HG02678 (cell line): ENCODE measurements around the gene BFSP1.

ENCODE experiments used
- ATAC-seq: cut with Tn5 transposase; IDR thresholded peaks from one replicate; pipeline ENCODE4 v1.9.1; 2021; ENCODE audit warnings: mild to moderate bottlenecking, moderate library complexity; ENCODE audit not compliant: unreplicated experiment

The BFSP1 gene

GRCh38 chr20:17558154-17558940 is 27.2 kb upstream of the BFSP1 start:
- ATAC-seq = no peak

DNA sequence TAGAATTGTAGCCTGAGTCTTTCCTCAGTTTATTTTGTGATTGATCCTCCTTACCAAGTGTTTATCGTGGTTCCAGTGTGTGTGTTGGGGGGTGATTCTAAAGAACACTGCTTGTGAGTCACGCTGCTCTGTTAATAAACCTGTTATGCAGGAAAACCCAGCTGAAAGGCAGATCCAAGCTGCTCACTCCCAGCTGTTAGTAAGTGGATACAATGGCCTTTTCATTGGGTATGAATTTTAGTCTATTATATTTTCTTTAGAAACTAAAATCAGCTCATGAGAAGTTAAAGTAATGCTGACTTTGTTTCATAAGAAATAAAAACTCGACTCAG is 26.5 kb upstream of the BFSP1 start:
- no peak for ATAC-seq

GRCh38 chr20:17556837-17557674 is 25.9 kb upstream of the BFSP1 start:
- no peak for ATAC-seq

GRCh38 chr20:17555106-17555505 is 23.9 kb upstream of the BFSP1 start:
- ATAC-seq = no peak

GRCh38 chr20:17549131-17549530 is 18.0 kb upstream of the BFSP1 start:
- no peak for ATAC-seq

- no peak for ATAC-seq
These were observed 13.9 kb upstream of the BFSP1 start for GRCh38 chr20:17545127-17545526.

DNA sequence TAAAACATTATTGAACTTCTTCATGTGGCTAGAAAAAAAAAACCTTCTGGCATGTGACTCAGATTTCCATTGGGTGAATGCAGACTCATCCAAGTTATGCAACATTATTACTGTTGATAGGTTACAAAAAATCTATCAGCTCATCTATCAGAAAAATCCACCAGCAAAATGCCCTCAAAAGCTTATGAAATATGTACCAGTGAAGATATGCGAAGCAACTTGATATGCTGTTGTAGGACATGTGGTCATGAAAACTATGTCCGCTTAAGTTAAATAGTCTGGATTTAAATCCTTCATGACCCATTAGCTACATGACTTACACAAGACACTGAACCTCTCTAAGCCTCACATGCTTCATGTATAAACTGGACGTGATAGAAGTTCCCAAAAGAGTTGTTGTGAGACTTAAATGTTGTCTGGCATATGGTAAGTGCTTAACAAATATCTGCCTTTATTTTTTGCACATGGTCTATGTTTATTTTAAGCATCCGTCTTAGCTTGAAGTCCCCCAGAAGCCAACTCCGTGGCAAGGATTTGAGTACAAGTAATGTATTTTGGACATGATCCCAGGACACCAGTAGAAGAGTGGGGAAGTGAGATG is 12.5 kb upstream of the BFSP1 start:
- ATAC-seq = no peak

- no peak for ATAC-seq
These were observed 11.8 kb upstream of the BFSP1 start for GRCh38 chr20:17542993-17543412.

- no peak for ATAC-seq
These were observed 11.3 kb upstream of the BFSP1 start for GRCh38 chr20:17542481-17542880.

DNA sequence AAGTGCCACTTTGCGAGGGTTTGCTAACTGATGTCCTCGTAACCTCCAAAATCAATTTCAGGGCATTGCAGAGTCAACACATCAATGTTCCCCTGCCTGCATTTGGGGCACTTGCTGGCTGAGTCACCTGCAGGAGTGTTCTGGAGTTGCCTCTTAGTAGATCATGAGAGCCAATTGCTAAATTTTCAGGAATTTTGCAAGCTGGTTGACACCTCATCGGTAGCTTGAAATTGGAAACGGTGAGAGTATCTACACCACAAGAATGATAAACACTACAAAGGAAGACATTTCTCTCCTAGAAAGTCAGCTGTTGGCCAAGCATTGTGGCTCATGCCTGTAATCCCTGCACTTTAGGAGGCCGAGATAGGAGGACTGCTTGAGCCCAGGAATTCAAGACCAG is 10.8 kb upstream of the BFSP1 start:
- ATAC-seq = no peak

- no peak for ATAC-seq
These were observed 10.4 kb upstream of the BFSP1 start for GRCh38 chr20:17541596-17541995.

DNA sequence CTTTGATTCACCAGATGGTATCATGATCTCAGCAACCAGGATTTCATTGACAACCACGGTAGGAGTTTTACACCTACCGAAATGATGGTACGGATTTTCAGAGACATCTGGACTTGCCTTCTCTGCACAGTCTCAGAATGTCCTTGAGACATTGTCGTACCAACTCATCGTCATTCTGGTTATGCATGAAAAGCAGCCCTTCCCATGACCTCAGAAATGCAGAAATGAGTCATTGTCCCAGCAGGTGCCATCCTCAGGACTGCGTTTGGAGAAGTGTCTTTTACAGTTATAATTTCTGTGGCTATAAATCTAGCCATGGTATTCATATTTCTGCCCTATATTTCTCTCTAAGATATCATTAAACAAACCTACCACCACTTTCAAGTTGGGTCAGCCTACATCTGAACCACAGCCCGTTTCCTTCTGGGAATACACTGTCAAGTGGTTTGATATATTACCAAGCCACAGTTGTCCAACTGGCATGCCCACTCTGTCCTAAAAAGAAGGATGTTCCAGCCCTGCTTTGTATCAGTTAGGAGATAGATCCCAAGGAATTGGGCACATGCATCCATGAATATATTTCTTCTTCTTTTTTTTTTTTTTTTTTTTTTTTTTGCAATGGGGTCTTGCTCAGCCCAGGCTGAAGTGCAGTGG is 7.5 kb upstream of the BFSP1 start:
- no peak for ATAC-seq

DNA sequence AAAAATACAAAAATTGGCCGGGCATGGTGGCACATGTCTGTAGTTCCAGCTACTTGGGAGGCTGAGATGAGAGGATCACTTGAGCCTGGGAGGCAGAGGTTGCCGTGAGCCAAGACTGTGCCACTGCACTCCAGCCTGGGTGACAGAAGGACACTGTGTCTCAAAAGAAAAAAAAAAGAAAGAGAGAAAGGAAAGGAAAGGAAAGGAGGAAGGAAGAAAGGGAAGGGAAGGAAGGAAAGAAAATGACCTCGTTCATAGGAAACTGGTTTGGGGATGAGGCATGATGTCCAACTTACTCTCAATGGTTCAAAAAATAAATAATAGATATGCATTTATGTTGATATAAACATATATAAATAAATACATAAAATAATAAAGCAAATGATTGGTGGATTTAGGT is 6.8 kb upstream of the BFSP1 start:
- ATAC-seq = no peak

DNA sequence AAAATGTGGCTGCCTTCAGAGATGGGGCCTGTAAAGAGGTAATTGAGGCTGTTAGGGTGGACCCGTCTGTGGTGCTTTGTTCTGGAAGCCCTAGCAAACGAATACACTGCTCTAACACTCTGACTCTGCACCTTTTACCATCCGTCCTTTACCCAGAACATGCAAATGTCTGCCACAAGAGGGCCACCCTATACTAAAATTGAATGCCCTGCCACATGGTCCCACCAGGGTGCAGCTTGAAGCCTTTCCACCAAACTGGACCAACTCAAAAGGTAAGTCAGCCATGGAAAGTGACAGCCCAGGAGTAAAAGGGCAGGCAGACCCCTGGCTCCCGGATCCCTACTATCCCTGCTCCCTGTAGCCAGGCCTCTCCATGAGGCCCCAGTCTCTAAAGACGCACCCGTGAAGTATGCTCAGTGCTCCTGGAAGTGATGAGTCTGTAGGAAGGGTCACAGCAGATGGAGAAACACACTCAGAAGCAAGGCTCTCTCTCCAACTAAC is 5.8 kb upstream of the BFSP1 start:
- peak; percentile 86 for ATAC-seq

GRCh38 chr20:17534077-17534476 is 2.9 kb upstream of the BFSP1 start:
- ATAC-seq = no peak

DNA sequence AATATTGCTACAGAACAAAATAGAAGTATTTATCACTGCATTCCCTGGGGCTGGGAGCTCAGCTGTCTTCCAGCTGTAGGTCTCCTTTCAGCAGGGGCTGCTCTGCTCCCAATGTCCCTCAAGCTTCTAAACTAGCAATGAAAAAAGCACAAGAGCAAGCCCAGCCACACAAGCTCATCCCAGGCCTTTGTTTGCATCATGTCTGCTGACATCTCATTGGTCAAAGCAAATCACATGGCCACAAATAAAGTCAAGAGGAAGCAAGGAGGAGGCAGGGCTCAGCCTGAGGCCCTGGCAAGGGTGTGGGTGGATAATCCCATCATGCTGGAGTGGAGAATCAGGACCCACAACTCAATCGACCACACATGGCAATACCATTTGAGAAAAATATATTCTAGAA is 2.2 kb upstream of the BFSP1 start:
- no peak for ATAC-seq

DNA sequence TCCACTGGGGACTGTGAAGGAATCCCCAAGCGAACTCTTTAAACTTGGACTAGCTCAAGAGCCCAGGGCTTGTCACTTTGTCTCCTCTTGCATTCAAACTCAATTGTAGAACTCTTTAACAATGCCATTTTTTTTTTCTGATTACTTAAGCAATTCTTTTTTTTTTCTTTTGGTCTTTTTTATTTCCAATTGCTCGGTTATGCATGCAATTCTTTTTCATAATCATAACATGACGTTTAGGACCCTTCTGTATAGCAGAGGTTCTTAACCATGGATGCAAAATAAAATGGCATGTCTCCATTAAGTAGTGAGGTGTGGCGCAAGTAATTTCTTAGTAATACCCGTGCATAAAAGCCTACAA is 466 bp upstream of the BFSP1 start:
- no peak for ATAC-seq

DNA sequence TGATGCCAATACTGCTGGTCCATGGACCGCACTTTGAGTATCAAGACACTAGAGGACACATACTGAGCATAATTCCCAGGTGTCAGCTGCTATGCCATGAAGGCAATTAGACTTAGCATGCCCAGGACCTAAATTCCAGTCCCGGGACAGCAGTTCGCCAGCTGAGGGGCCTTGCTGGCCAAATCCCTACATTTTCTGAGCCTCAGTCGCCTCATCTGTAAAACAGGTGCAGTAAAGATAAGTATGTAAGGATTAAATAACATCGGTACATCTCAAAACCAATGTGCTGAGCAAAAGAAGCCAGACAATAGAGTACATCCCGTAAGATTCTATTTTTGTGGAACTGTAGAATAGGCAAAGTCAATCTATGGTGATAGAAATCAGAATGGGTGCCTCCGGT is 1.0 kb downstream of the BFSP1 start:
- no peak for ATAC-seq

DNA sequence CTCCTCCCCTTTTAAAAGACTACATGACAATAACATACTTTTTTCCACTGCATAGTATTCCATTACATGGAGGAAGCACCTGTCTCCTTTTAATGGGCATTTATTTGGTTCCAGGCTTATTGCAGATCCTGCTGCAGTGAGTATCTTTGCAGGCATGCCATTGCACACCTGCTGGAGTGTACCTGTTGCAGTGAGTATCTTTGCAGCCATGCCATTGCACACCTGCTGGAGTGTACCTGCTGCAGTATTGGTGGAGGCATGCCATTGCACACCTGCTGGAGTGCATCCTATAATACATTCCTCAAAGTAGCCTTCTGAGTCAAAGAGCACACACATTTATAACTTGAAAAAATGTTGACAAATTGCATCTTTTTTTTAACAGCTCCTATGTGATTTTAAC is 1.6 kb downstream of the BFSP1 start:
- no peak for ATAC-seq

DNA sequence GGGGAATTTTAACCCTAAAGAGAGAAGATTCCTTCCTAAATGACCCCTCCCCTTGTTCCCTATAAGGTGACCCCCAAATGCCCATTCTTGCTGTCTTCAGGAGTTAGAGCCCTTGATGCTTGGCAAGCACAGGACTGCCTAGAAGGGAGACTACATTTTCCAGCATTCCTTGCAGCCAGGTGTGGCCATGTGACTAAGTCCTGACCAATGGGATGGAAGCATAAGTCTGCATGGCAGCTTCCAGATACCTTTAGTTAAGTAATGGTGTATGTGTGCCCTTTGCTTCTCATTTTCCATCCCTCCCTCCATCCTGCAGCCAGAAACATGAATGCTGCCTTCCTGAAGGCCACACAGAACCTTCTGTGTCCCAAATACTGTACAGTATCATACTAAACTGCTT is 5.5 kb downstream of the BFSP1 start:
- peak; percentile 47 for ATAC-seq

- ATAC-seq = no peak
These were observed 6.0 kb downstream of the BFSP1 start for GRCh38 chr20:17525132-17525531.
